Keratinocyte (primary cell): ENCODE measurements around the gene BCL7A. TPM values are rescaled to one million over a fixed set of nuclear protein-coding genes. Genes with fewer than 3 reads are reported as not detected.

ENCODE experiments used
- DNase-seq: peaks from one replicate; pipeline ENCODE4 v3.0.0-alpha.2; 2011; ENCODE audit warnings: low read depth, missing footprints, low spot score
- FAIRE-seq: peaks from 2 replicates; lab custom pipeline; 2011; peaks lifted over from hg19 to GRCh38; lab: Jason Lieb, UNC
- H2AFZ ChIP-seq: 2 replicates; pipeline ENCODE4 v1.6.0; 2012; ENCODE audit warnings: low read length, control low read depth, inconsistent platforms; ENCODE audit not compliant: control insufficient read depth
- H3K27ac ChIP-seq: 2 replicates; pipeline ENCODE4 v1.5.1; 2011; ENCODE audit warnings: low read length; ENCODE audit not compliant: control insufficient read depth, insufficient read depth
- H3K27me3 ChIP-seq: 3 replicates; pipeline ENCODE4 v1.6.0; 2011; ENCODE audit warnings: low read length; ENCODE audit not compliant: control insufficient read depth, insufficient read depth; ENCODE audit errors: extremely low read depth
- H3K36me3 ChIP-seq, 2 experiments: 2 replicates in 1 of 2; 3 replicates in 1 of 2; pipeline ENCODE4 v1.5.1; 2011; ENCODE audit warnings: low read length in 2 of 2, mild to moderate bottlenecking in 1 of 2; ENCODE audit not compliant: control insufficient read depth in 2 of 2, insufficient read depth in 2 of 2; ENCODE audit errors: extremely low read depth in 1 of 2
- H3K4me1 ChIP-seq: 3 replicates; pipeline ENCODE4 v1.5.1; 2011; ENCODE audit warnings: low read length; ENCODE audit not compliant: control insufficient read depth, insufficient read depth; ENCODE audit errors: extremely low read depth
- H3K4me2 ChIP-seq: 3 replicates; pipeline ENCODE4 v1.6.0; 2011; ENCODE audit warnings: low read depth, low read length; ENCODE audit not compliant: control insufficient read depth, insufficient read depth; ENCODE audit errors: extremely low read depth
- H3K4me3 ChIP-seq, 3 experiments: fragments of 200-600 bp in 1 of 3; sonication (generic) in 1 of 3; 2 replicates in 2 of 3; 3 replicates in 1 of 3; pipeline ENCODE4 v1.5.1; 2011 to 2016; ENCODE audit warnings: low read length in 3 of 3, mild to moderate bottlenecking in 3 of 3, control low read depth in 2 of 3, inconsistent platforms in 1 of 3, low read depth in 1 of 3, mixed read lengths in 1 of 3, mixed run types in 1 of 3, moderate library complexity in 1 of 3; ENCODE audit not compliant: control insufficient read depth in 2 of 3, insufficient read depth in 2 of 3; ENCODE audit errors: extremely low read depth in 1 of 3
- H3K79me2 ChIP-seq: 2 replicates; pipeline ENCODE4 v1.6.0; 2012; ENCODE audit warnings: low read length; ENCODE audit not compliant: control insufficient read depth, insufficient read depth
- H3K9ac ChIP-seq: 3 replicates; pipeline ENCODE4 v1.6.0; 2011; ENCODE audit warnings: low read length; ENCODE audit not compliant: control insufficient read depth, insufficient read depth; ENCODE audit errors: extremely low read depth
- H3K9me1 ChIP-seq: 3 replicates; pipeline ENCODE4 v1.6.0; 2011; ENCODE audit warnings: low read length; ENCODE audit not compliant: control insufficient read depth, insufficient read depth; ENCODE audit errors: extremely low read depth
- H3K9me3 ChIP-seq: 2 replicates; pipeline ENCODE4 v1.5.1; 2012; ENCODE audit warnings: low read depth, low read length; ENCODE audit not compliant: control insufficient read depth
- H4K20me1 ChIP-seq: 3 replicates; pipeline ENCODE4 v1.6.0; 2011; ENCODE audit warnings: low read length; ENCODE audit not compliant: control insufficient read depth, insufficient read depth; ENCODE audit errors: extremely low read depth
- EZH2 ChIP-seq: IDR thresholded peaks from one replicate; pipeline ENCODE4 v1.6.1; 2012; ENCODE audit warnings: inconsistent platforms, mild to moderate bottlenecking, low read length, moderate library complexity
- dilution Hi-C: fragments of 300-500 bp; cut with MboI; formaldehyde crosslinking; loops from one replicate; pipeline ENCODE4 v1.7.0; 2020; ENCODE audit warnings: low sequenced_read_pairs; ENCODE audit not compliant: extremely low pct_ligation_motif_present
- polyA plus RNA-seq, 5 experiments: library from polyadenylated mRNA; depleted of rRNA in 3 of 5; stranded (reverse) in 3 of 5; stranded (forward) in 1 of 5; unstranded in 1 of 5; fragments of >200 nt; gene quantifications; 1 replicate in 1 of 5; 2 replicates in 3 of 5; 3 replicates in 1 of 5; pipeline versions ENCODE4 v1.2.1 to v1.2.3, GENCODE V29; 2011 to 2012; ENCODE audit warnings: missing spikeins in 2 of 5, low read depth in 1 of 5, low replicate concordance in 1 of 5
- TF ChIP-seq, protein P1 (sequence below), 3 experiments: IDR thresholded peaks in 1 of 3; conservative IDR thresholded peaks in 1 of 3; optimal IDR thresholded peaks in 1 of 3; 2 replicates in 2 of 3; 3 replicates in 1 of 3; pipeline versions ENCODE3 to v1.5.1; 2011; ENCODE audit warnings: low read length in 3 of 3, mild to moderate bottlenecking in 3 of 3, moderate library complexity in 2 of 3, control low read depth in 1 of 3, inconsistent platforms in 1 of 3; ENCODE audit not compliant: insufficient read depth in 2 of 3; ENCODE audit errors: extremely low read depth in 1 of 3

The BCL7A gene
- polyA plus RNA-seq, 1 donor (not counting 4 experiments of a cell fraction or from before 2014, with no cell fraction given): 12.8 TPM

GRCh38 chr12:121989276-121990113 lies 32.2 kb upstream of the BCL7A start:
- FAIRE-seq: no peak
- no peaks in the 10 kb centered on the region for H3K79me2 ChIP-seq

GRCh38 chr12:121990114-121990647 lies 31.5 kb upstream of the BCL7A start:
- Histone ChIP-seq H3K27me3 (no peaks in the 10 kb centered on the region), H3K36me3 (no peaks in the 10 kb centered on the region), H3K4me3 (no peak overlapping the region), H4K20me1 (no peaks in the 10 kb centered on the region), H3K4me2 (no peak overlapping the region), H3K9me1 (no peaks in the 10 kb centered on the region), H3K9me3 (no peaks in the 10 kb centered on the region), H3K9ac (no peak overlapping the region), H2AFZ (no peak overlapping the region), H3K27ac (no peak overlapping the region), H3K4me1 (peaks cover 24% of the 10 kb centered on the region), H3K79me2 (peaks cover 3% of the 10 kb centered on the region)
- no peak for TF ChIP-seq EZH2
- TF ChIP-seq, protein P1, sequence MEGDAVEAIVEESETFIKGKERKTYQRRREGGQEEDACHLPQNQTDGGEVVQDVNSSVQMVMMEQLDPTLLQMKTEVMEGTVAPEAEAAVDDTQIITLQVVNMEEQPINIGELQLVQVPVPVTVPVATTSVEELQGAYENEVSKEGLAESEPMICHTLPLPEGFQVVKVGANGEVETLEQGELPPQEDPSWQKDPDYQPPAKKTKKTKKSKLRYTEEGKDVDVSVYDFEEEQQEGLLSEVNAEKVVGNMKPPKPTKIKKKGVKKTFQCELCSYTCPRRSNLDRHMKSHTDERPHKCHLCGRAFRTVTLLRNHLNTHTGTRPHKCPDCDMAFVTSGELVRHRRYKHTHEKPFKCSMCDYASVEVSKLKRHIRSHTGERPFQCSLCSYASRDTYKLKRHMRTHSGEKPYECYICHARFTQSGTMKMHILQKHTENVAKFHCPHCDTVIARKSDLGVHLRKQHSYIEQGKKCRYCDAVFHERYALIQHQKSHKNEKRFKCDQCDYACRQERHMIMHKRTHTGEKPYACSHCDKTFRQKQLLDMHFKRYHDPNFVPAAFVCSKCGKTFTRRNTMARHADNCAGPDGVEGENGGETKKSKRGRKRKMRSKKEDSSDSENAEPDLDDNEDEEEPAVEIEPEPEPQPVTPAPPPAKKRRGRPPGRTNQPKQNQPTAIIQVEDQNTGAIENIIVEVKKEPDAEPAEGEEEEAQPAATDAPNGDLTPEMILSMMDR (optimal IDR thresholded peaks at IDR 0.05 in 1 of 3, IDR thresholded peaks at IDR 0.05 in 1 of 3, conservative IDR thresholded peaks at IDR 0.05 in 1 of 3; ENCODE audit: extremely low read depth in 1 of 3, insufficient read depth in 2 of 3, low read length in 3 of 3): no peak
- DNase-seq: no peak
- dilution Hi-C loops: no loop called here
- FAIRE-seq: no peak

More at GRCh38 chr12:121989276-121990113, 32.2 kb upstream of the BCL7A start:
- Histone ChIP-seq H3K4me3 (no peak overlapping the region), H3K4me1 (peaks cover 21% of the 10 kb centered on the region), H3K27me3 (no peaks in the 10 kb centered on the region), H3K4me2 (no peak overlapping the region), H3K9ac (no peak overlapping the region), H3K9me3 (no peaks in the 10 kb centered on the region), H3K36me3 (no peaks in the 10 kb centered on the region), H3K27ac (no peak overlapping the region), H3K9me1 (no peaks in the 10 kb centered on the region), H2AFZ (no peak overlapping the region), H4K20me1 (no peaks in the 10 kb centered on the region)
- no peak for TF ChIP-seq EZH2
- TF ChIP-seq, protein P1 (optimal IDR thresholded peaks at IDR 0.05 in 1 of 3, IDR thresholded peaks at IDR 0.05 in 1 of 3, conservative IDR thresholded peaks at IDR 0.05 in 1 of 3; ENCODE audit: extremely low read depth in 1 of 3, insufficient read depth in 2 of 3, low read length in 3 of 3): no peak
- dilution Hi-C loops: no loop called here
- DNase-seq: no peak
